Neural progenitor cell (in vitro differentiated cells): Measurements from ENCODE around the gene RBM19. TPM values are rescaled to one million over a fixed set of nuclear protein-coding genes. Genes with fewer than 3 reads are reported as not detected.

Experiments used
- DNase-seq: peaks from one replicate; pipeline ENCODE4 v3.0.0-alpha.2; 2016; ENCODE audit warnings: low spot score
- H2AFZ ChIP-seq: fragments of 200-600 bp; sonication (generic); replicated peaks from 2 replicates; pipeline ENCODE4 v1.6.1; 2016; ENCODE audit warnings: antibody characterized with exemption
- H3F3A ChIP-seq: fragments of 200-600 bp; sonication (generic); 2 replicates; pipeline ENCODE4 v1.6.1; 2016; ENCODE audit warnings: antibody characterized with exemption, low read depth
- H3K27ac ChIP-seq: fragments of 200-600 bp; sonication (generic); 2 replicates; pipeline ENCODE4 v1.5.1; 2016; ENCODE audit warnings: mild to moderate bottlenecking
- H3K27me3 ChIP-seq: fragments of 200-600 bp; sonication (generic); 2 replicates; pipeline ENCODE4 v1.6.1; 2016; ENCODE audit warnings: mild to moderate bottlenecking, moderate library complexity
- H3K36me3 ChIP-seq: fragments of 200-600 bp; sonication (generic); 2 replicates; pipeline ENCODE4 v1.5.1; 2016
- H3K4me1 ChIP-seq: fragments of 200-600 bp; sonication (generic); 2 replicates; pipeline ENCODE4 v1.6.1; 2016; ENCODE audit warnings: mixed run types
- H3K4me2 ChIP-seq: fragments of 200-600 bp; sonication (generic); 2 replicates; pipeline ENCODE4 v1.6.1; 2016
- H3K4me3 ChIP-seq: fragments of 200-600 bp; sonication (generic); 2 replicates; pipeline ENCODE4 v1.5.1; 2016
- H3K79me2 ChIP-seq: fragments of 200-600 bp; sonication (generic); 2 replicates; pipeline ENCODE4 v1.6.1; 2016; ENCODE audit warnings: low read depth
- H3K9ac ChIP-seq: fragments of 200-600 bp; sonication (generic); 2 replicates; pipeline ENCODE4 v1.6.1; 2016
- H3K9me3 ChIP-seq: fragments of 200-600 bp; sonication (generic); 2 replicates; pipeline ENCODE4 v1.5.1; 2016; ENCODE audit warnings: low read depth
- H4K20me1 ChIP-seq: fragments of 200-600 bp; sonication (generic); 2 replicates; pipeline ENCODE4 v1.6.1; 2016; ENCODE audit warnings: low read depth
- H3K27ac Mint-ChIP-seq: 3 replicates; pipeline ENCODE4 v1.8.0; 2021; ENCODE audit warnings: mixed read lengths
- H3K27me3 Mint-ChIP-seq: 2 replicates; pipeline ENCODE4 v1.8.0; 2022; ENCODE audit warnings: low read depth, mild to moderate bottlenecking, inconsistent platforms, moderate library complexity, mixed read lengths; ENCODE audit not compliant: insufficient read depth
- H3K36me3 Mint-ChIP-seq: 3 replicates; pipeline ENCODE4 v1.8.0; 2021; ENCODE audit warnings: mixed read lengths
- H3K4me1 Mint-ChIP-seq: 3 replicates; pipeline ENCODE4 v1.8.0; 2021; ENCODE audit warnings: mixed read lengths
- H3K4me3 Mint-ChIP-seq: 3 replicates; pipeline ENCODE4 v1.8.0; 2021; ENCODE audit warnings: mild to moderate bottlenecking, moderate library complexity, mixed read lengths
- H3K9me3 Mint-ChIP-seq: 3 replicates; pipeline ENCODE4 v1.8.0; 2020; ENCODE audit warnings: mixed read lengths
- CTCF ChIP-seq: fragments of 200-600 bp; sonication (generic); IDR thresholded peaks from 2 replicates; pipeline ENCODE4 v1.5.1; 2017; ENCODE audit warnings: antibody characterized with exemption, mild to moderate bottlenecking
- EZH2 ChIP-seq: fragments of 200-600 bp; sonication (generic); IDR thresholded peaks from 2 replicates; pipeline ENCODE4 v1.6.1; 2017; ENCODE audit warnings: antibody characterized with exemption, mild to moderate bottlenecking, moderate library complexity
- EZH2phosphoT487 ChIP-seq: fragments of 200-600 bp; sonication (generic); IDR thresholded peaks from 2 replicates; pipeline ENCODE4 v1.6.1; 2017; ENCODE audit warnings: antibody characterized with exemption
- total RNA-seq: library from RNA; depleted of rRNA; stranded (reverse); fragments of >200 nt; gene quantifications from 2 replicates; pipeline ENCODE4 v1.2.3, GENCODE V29; 2015; ENCODE audit warnings: low replicate concordance

Gene RBM19
- total RNA-seq, 1 donor from 2014 or later: 23.5 TPM

GRCh38 chr12:113803759-113804140 is 162.4 kb downstream of the RBM19 start:
- Mint-ChIP-seq H3K27ac (peak overlapping the region; percentile 59), H3K27me3 (peaks cover 2% of the 10 kb centered on the region), H3K36me3 (no peaks in the 10 kb centered on the region), H3K9me3 (no peaks in the 10 kb centered on the region), H3K4me3 (peak overlapping the region; percentile 16), H3K4me1 (peaks cover 18% of the 10 kb centered on the region)
- Histone ChIP-seq H3K27ac (no peak overlapping the region), H3K9ac (no peak overlapping the region), H4K20me1 (no peaks in the 10 kb centered on the region), H3K4me3 (no peak overlapping the region), H3K4me1 (peaks cover 6% of the 10 kb centered on the region), H3F3A (no peaks in the 10 kb centered on the region), H3K4me2 (no peak overlapping the region), H3K9me3 (no peaks in the 10 kb centered on the region), H3K79me2 (no peaks in the 10 kb centered on the region), H3K27me3 (no peaks in the 10 kb centered on the region), H3K36me3 (no peaks in the 10 kb centered on the region), H2AFZ (no peak overlapping the region)
- TF ChIP-seq EZH2phosphoT487 (no peak), CTCF (no peak), EZH2 (no peak)
- no peak for DNase-seq

- no peak for DNase-seq
- no peaks in the 10 kb centered on the region for H3K9me3 Mint-ChIP-seq
- TF ChIP-seq EZH2phosphoT487 (no peak), CTCF (no peak), EZH2 (no peak)
- H3K27me3 Mint-ChIP-seq: peaks cover 2% of the 10 kb centered on the region
- peaks cover 7% of the 10 kb centered on the region for H3K4me1 ChIP-seq
- no peak overlapping the region for H3K9ac ChIP-seq
- H3K4me3 ChIP-seq: no peak overlapping the region
- no peak overlapping the region for H2AFZ ChIP-seq
- H3F3A ChIP-seq: no peaks in the 10 kb centered on the region
- no peaks in the 10 kb centered on the region for H4K20me1 ChIP-seq
- no peaks in the 10 kb centered on the region for H3K9me3 ChIP-seq
- H3K4me2 ChIP-seq: no peak overlapping the region
- no peaks in the 10 kb centered on the region for H3K79me2 ChIP-seq
- H3K4me3 Mint-ChIP-seq: peak overlapping the region; percentile 16
- H3K36me3 ChIP-seq: no peaks in the 10 kb centered on the region
- no peaks in the 10 kb centered on the region for H3K36me3 Mint-ChIP-seq
- peaks cover 24% of the 10 kb centered on the region for H3K4me1 Mint-ChIP-seq
- H3K27ac Mint-ChIP-seq: peak overlapping the region; percentile 59
- H3K27me3 ChIP-seq: no peaks in the 10 kb centered on the region
- no peak overlapping the region for H3K27ac ChIP-seq
These were observed 163.0 kb downstream of the RBM19 start for GRCh38 chr12:113802966-113803758.

GRCh38 chr12:113802000-113802749 is 163.9 kb downstream of the RBM19 start:
- no peak overlapping the region for H3K9ac ChIP-seq
- no peak for TF ChIP-seq EZH2phosphoT487
- no peak for TF ChIP-seq CTCF
- TF ChIP-seq EZH2: no peak
- no peaks in the 10 kb centered on the region for H3F3A ChIP-seq
- no peaks in the 10 kb centered on the region for H3K27me3 ChIP-seq
- H3K4me1 Mint-ChIP-seq: peaks cover 29% of the 10 kb centered on the region
- no peak overlapping the region for H3K4me2 ChIP-seq
- H3K9me3 Mint-ChIP-seq: no peaks in the 10 kb centered on the region
- peaks cover 4% of the 10 kb centered on the region for H3K27me3 Mint-ChIP-seq
- peak overlapping the region; percentile 66 for H3K27ac Mint-ChIP-seq
- no peak overlapping the region for H3K4me3 Mint-ChIP-seq
- no peak overlapping the region for H3K4me3 ChIP-seq
- H3K36me3 Mint-ChIP-seq: no peaks in the 10 kb centered on the region
- no peak overlapping the region for H3K27ac ChIP-seq
- no peak overlapping the region for H2AFZ ChIP-seq
- H3K36me3 ChIP-seq: no peaks in the 10 kb centered on the region
- no peaks in the 10 kb centered on the region for H4K20me1 ChIP-seq
- DNase-seq: no peak
- peaks cover 11% of the 10 kb centered on the region for H3K4me1 ChIP-seq
- no peaks in the 10 kb centered on the region for H3K9me3 ChIP-seq
- H3K79me2 ChIP-seq: no peaks in the 10 kb centered on the region
